ENCODE measurements around the gene ZBP1. TPM values are rescaled to one million over a fixed set of nuclear protein-coding genes. Genes with fewer than 3 reads are reported as not detected.

ZBP1 gene
- not detected in 2 replicates for total RNA-seq
- long read RNA-seq, result 0 reads

DNA sequence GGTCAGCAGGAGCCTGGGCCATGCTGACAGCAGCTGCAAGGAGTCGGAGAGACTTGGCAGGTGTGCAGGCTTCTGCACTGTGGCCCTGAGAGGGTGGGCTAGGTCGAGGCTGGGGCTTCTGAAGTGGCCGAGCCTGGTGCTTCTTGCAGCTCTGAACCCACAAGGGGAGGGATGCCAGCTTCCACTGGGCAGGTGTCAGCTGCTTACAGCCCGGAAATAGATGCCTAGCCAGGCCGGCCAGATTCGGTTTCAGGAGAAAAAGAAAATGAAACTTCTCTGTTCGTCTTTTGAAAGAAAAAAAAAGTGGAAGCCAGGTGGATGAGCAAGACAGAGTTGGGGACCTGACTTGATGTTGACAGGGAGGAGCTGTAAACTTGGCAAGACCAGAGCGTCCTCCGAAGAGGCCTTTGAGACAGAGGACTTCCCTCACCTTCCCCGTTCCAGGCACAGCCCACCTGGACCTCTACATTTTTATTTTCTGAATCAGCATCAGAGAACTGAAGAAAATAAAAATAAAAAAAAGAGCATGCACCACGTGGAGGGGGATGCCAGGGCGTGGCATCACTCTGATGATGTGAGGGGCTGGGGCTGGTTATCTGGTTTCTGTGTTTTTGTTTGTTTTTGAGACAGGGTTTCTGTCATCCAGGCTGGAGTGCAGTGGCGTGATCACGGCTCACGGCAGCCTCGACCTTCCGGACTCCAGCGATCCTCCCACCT is at the start of gene ZBP1:
TSS of gene ZBP1 (minus strand) at position 153 of the 717 bp plus-strand sequence. CDS start at position 22, 131 bp downstream.
- TF ChIP-seq CTCF (IDR thresholded peaks at IDR 0.05; ENCODE audit: unreplicated experiment), result no peak
- Mint-ChIP-seq H3K36me3 (ENCODE audit: insufficient read depth) (no peaks in the 10 kb centered on the region), H3K4me1 (ENCODE audit: low read depth) (no peaks in the 10 kb centered on the region), H3K9me3 (ENCODE audit: low read depth) (no peaks in the 10 kb centered on the region), H3K27ac (no peak within 1 kb of the TSS), H3K27me3 (peaks cover 33% of the 10 kb centered on the region), H3K4me3 (ENCODE audit: low read depth) (no peak within 1 kb of the TSS)
- DNase-seq (ENCODE audit: low spot score, unreplicated experiment), result no peak

DNA sequence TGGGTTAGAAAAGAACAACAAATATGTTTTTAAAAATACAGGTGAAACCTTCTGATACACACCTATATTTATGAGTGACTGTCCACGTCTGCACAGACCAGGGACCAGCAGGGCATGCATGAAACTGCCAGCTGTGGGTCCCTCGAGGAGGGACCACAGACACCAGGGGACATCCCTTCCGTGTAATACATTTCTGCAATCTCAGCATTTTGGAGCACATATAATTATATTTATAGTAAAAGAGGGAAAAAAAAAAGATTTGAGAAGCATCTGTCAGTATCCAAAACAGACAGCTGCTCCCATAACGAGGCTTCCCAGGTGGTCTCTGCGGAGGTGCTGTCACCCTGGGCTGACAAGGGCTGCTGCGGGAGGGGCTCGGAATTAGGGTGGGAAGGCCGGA is 49.4 kb upstream of the ZBP1 start:
- Mint-ChIP-seq H3K27ac (no peak overlapping the region), H3K27me3 (no peaks in the 10 kb centered on the region), H3K4me1 (ENCODE audit: low read depth) (no peaks in the 10 kb centered on the region), H3K9me3 (ENCODE audit: low read depth) (no peaks in the 10 kb centered on the region), H3K4me3 (ENCODE audit: low read depth) (no peak overlapping the region), H3K36me3 (ENCODE audit: insufficient read depth) (no peaks in the 10 kb centered on the region)
- no peak for DNase-seq (ENCODE audit: low spot score, unreplicated experiment)
- TF ChIP-seq CTCF (IDR thresholded peaks at IDR 0.05; ENCODE audit: unreplicated experiment), result no peak

DNA sequence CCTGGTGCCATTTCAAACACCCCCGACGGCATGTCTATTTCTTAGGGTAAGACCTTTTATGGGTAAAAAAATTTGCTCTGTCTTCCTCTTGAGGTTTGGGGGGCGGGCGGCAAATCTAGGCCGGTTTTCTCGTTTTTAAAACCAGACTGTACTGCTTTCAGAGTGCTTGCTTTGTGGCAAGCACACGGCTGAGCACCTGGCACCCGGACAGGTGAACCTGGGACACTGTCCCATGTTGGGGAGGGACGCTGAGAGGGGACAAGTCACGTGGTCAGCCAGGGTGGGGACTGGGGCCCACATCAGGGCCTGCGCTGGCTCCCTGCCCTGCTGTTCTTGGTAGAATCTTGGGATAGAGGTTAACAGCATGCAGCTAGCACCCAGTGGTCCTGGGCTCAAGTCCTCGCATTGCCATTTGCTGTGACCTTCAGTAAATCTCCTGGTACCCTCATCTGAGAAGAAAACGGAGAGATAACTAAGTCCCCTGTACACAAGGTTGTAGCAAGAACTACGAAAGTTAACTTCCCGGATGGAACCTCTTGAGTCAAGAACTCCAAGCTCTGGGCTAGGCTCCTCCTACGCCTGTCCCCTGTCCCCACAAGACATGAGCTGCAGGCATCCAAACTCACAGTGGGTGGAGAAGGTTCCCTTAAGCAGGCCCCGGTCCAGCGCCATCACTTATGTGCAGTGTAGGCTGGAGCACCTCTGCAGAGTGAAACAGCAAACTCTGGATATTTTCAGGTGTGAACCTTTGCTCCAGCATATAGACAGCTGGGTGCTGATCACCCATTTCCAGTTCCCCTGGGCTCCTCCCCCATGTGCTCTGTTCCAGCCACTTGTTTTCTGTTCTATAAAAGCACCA is 47.9 kb upstream of the ZBP1 start:
- Mint-ChIP-seq H3K4me3 (ENCODE audit: low read depth) (no peak overlapping the region), H3K9me3 (ENCODE audit: low read depth) (no peaks in the 10 kb centered on the region), H3K36me3 (ENCODE audit: insufficient read depth) (no peaks in the 10 kb centered on the region), H3K27ac (no peak overlapping the region), H3K27me3 (no peaks in the 10 kb centered on the region), H3K4me1 (ENCODE audit: low read depth) (no peaks in the 10 kb centered on the region)
- TF ChIP-seq CTCF (IDR thresholded peaks at IDR 0.05; ENCODE audit: unreplicated experiment), result no peak
- no peak for DNase-seq (ENCODE audit: low spot score, unreplicated experiment)

DNA sequence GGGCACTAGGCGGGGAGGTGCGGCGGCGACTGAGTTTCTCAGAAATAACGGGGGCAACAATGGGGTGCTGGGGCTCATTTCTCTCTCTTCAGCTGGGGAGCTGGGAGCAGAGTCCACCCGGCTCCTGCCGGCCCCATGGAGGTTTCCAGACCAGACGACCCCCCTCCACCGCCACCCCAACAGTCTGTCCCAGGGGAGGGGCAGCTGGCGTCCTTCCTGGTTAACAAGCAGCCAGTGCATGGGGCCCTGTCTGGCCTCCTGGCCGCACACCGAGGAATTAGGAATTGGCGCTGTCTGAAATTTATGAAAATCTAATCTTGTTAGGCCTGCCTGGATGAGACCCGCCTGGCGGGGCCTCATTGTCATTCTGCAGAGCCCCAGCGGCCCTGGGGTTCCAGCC is 47.2 kb upstream of the ZBP1 start:
- H3K9me3 Mint-ChIP-seq (ENCODE audit: low read depth), result no peaks in the 10 kb centered on the region
- no peaks in the 10 kb centered on the region for H3K27me3 Mint-ChIP-seq
- no peak overlapping the region for H3K27ac Mint-ChIP-seq
- no peak for DNase-seq (ENCODE audit: low spot score, unreplicated experiment)
- H3K4me1 Mint-ChIP-seq (ENCODE audit: low read depth), result no peaks in the 10 kb centered on the region
- H3K36me3 Mint-ChIP-seq (ENCODE audit: insufficient read depth), result no peaks in the 10 kb centered on the region
- TF ChIP-seq CTCF (IDR thresholded peaks at IDR 0.05; ENCODE audit: unreplicated experiment), result no peak
- no peak overlapping the region for H3K4me3 Mint-ChIP-seq (ENCODE audit: low read depth)

DNA sequence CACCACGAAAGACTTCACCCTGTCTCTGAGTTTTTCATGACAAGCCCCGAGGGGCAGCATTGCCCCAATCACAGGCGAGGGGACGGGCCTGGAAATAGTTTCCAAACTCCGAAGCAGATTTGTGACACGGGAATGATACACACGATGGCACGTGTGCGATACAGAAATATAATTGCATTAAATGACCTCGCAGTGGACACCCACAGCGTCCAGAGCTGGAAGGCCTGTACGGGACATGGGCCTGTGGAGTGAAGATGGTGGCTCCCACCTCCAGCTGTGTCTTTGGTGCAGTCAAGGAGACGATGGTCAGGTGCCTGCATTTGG is 46.6 kb upstream of the ZBP1 start:
- no peak overlapping the region for H3K4me3 Mint-ChIP-seq (ENCODE audit: low read depth)
- H3K36me3 Mint-ChIP-seq (ENCODE audit: insufficient read depth), result no peaks in the 10 kb centered on the region
- no peaks in the 10 kb centered on the region for H3K9me3 Mint-ChIP-seq (ENCODE audit: low read depth)
- no peak for DNase-seq (ENCODE audit: low spot score, unreplicated experiment)
- no peaks in the 10 kb centered on the region for H3K27me3 Mint-ChIP-seq
- no peak for TF ChIP-seq CTCF (IDR thresholded peaks at IDR 0.05; ENCODE audit: unreplicated experiment)
- H3K27ac Mint-ChIP-seq, result no peak overlapping the region
- no peaks in the 10 kb centered on the region for H3K4me1 Mint-ChIP-seq (ENCODE audit: low read depth)

Measured in progenitor cell of endocrine pancreas (in vitro differentiated cells).